MCF 10A (cell line): ENCODE data around the gene RNF220. TPM values are rescaled to one million over a fixed set of nuclear protein-coding genes. Genes with fewer than 3 reads are reported as not detected.

ENCODE experiments used
- BruUV-seq: library from RNA; stranded (reverse); fragments of 400-500 nt; replicated peaks from 2 replicates; lab custom pipeline; 2021; lab: Mats Ljungman, UMichigan
- CTCF ChIA-PET: fragments of 300-600 bp; sonication (Branson Sonifier 250); formaldehyde crosslinking; extraction: SDS; loops from one replicate; lab custom pipeline; 2021; ENCODE audit warnings: antibody characterized with exemption, inconsistent platforms; lab: Yijun Ruan, JAX
- POLR2A ChIA-PET: fragments of 300-600, 350-650 bp; sonication (Branson Sonifier 250); formaldehyde crosslinking; extraction: SDS; loops from one replicate; lab custom pipeline; 2020; ENCODE audit warnings: antibody characterized with exemption, inconsistent platforms; lab: Yijun Ruan, JAX
- DNase-seq: peaks from one replicate; pipeline ENCODE4 v3.0.0-alpha.2; 2018; ENCODE audit not compliant: unreplicated experiment
- H3K27ac Mint-ChIP-seq: one replicate; pipeline ENCODE4 v1.8.0; 2022; ENCODE audit warnings: mild to moderate bottlenecking, low read depth, mixed read lengths; ENCODE audit not compliant: unreplicated experiment
- H3K27me3 Mint-ChIP-seq: one replicate; pipeline ENCODE4 v1.8.0; 2022; ENCODE audit warnings: mixed read lengths; ENCODE audit not compliant: insufficient read depth, unreplicated experiment
- H3K36me3 Mint-ChIP-seq: one replicate; pipeline ENCODE4 v1.8.0; 2022; ENCODE audit warnings: mild to moderate bottlenecking, moderate library complexity, mixed read lengths; ENCODE audit not compliant: insufficient read depth, unreplicated experiment
- H3K4me1 Mint-ChIP-seq: one replicate; pipeline ENCODE4 v1.8.0; 2022; ENCODE audit warnings: mixed read lengths; ENCODE audit not compliant: insufficient read depth, unreplicated experiment
- H3K4me3 Mint-ChIP-seq: one replicate; pipeline ENCODE4 v1.8.0; 2022; ENCODE audit warnings: mild to moderate bottlenecking, moderate library complexity, mixed read lengths; ENCODE audit not compliant: unreplicated experiment
- H3K9me3 Mint-ChIP-seq: one replicate; pipeline ENCODE4 v1.8.0; 2022; ENCODE audit warnings: mixed read lengths; ENCODE audit not compliant: unreplicated experiment
- CTCF ChIP-seq: fragments of 200-600 bp; IDR thresholded peaks from one replicate; pipeline ENCODE4 v1.8.0; 2022; ENCODE audit warnings: antibody characterized with exemption, mild to moderate bottlenecking; ENCODE audit not compliant: unreplicated experiment
- intact Hi-C: fragments of 100-400 bp; cut with micrococcal nuclease; formaldehyde crosslinking; loops from 2 replicates; pipeline ENCODE4 v1.14.1; 2022
- total RNA-seq: library from RNA; stranded (reverse); gene quantifications from 2 replicates; pipeline ENCODE4 v1.2.3, GENCODE V29; 2022

Gene RNF220
- total RNA-seq, 1 experiment from 2014 or later: 67.1 TPM

DNA sequence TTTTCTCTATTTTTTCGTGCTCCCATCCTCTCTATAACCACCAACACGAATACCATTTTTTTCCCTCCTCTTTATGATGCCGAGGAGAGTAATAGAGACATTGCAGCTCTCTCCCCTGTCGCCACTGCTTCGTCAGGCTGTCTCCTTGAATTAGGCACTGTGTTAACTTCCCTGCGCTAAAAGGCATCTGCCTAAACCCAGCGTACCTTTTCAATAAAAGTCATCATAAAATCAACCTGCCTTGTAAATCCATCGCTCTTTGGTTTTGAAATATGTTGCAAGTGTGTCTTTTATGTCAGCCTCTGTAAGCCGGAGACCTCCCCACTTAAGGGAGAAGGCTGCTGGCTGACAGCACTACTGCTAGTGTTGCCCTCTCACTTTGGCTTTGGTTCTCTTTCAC, 8.7 kb downstream of the RNF220 start:
- no peak for TF ChIP-seq CTCF
- POLR2A ChIA-PET: interaction anchor here (2.1 kb wide), 1 partner anchor 10 kb away, joined by 6 read pairs; no protein-coding TSS in a partner anchor
- no peak for DNase-seq
- H3K27me3 Mint-ChIP-seq: no peaks in the 10 kb centered on the region
- H3K4me3 Mint-ChIP-seq: no peak overlapping the region
- H3K9me3 Mint-ChIP-seq: no peaks in the 10 kb centered on the region
- no peaks in the 10 kb centered on the region for H3K4me1 Mint-ChIP-seq
- CTCF ChIA-PET: interaction anchor here (0.7 to 0.9 kb wide), 2 partner anchors 36 to 37 kb away, joined by 3 to 5 read pairs; no protein-coding TSS in a partner anchor
- H3K36me3 Mint-ChIP-seq: no peaks in the 10 kb centered on the region
- H3K27ac Mint-ChIP-seq: no peak overlapping the region
- BruUV-seq: no TSS peak
- intact Hi-C loops: no loop called here

DNA sequence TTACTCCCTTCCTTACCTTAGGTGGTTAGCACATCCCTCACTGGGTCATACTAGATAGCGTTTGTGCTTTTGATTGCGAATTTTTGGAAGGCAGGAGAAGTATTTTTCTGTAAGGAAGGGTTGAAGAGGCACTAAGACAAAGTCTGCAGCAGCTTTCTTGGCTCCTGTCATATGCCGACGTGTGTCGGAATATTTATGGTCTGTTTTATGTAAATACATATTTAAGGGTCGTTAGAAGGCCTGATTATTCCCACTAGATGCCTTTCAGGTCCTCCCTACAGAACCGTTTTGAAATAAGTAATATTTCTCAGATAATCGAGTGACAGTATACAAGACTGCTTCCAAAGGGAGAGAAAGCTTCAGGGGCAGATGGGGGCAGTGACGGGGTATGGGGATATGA, 10.0 kb downstream of the RNF220 start:
- H3K9me3 Mint-ChIP-seq: no peaks in the 10 kb centered on the region
- no TSS peak for BruUV-seq
- CTCF ChIA-PET: no interaction called here

DNA sequence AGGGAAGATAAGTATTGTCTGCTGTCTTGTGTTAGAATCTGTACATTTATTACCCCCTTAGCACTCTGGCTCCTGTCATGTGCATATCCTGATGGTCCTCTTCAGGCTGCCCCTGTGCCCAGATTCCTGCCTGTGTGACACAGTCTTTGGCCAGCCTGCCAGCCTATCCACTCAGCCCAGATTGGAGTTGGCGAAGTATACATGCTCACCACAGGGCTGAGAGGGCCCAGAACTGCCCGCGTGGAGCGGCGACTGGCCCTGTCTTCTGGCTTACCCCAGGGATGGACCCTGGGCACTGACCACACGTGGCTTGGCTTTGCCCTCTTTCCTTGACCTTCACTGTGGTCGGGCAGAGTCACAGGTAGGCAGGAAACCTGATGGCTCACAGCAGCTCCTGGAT, 11.4 kb downstream of the RNF220 start:
- no peaks in the 10 kb centered on the region for H3K36me3 Mint-ChIP-seq
- no peaks in the 10 kb centered on the region for H3K9me3 Mint-ChIP-seq
- no peak for DNase-seq
- POLR2A ChIA-PET: no interaction called here
- H3K27me3 Mint-ChIP-seq: no peaks in the 10 kb centered on the region
- no peak for TF ChIP-seq CTCF
- intact Hi-C loops: no loop called here
- no peak overlapping the region for H3K4me3 Mint-ChIP-seq
- BruUV-seq: no TSS peak
- CTCF ChIA-PET: no interaction called here
- H3K4me1 Mint-ChIP-seq: peaks cover 1% of the 10 kb centered on the region
- H3K27ac Mint-ChIP-seq: no peak overlapping the region

More for the DNA sequence above, 10.0 kb downstream of the RNF220 start:
- DNase-seq: no peak
- no peaks in the 10 kb centered on the region for H3K27me3 Mint-ChIP-seq
- POLR2A ChIA-PET: interaction anchor here (0.6 to 1.2 kb wide), 2 partner anchors 13 to 337 kb away, joined by 3 read pairs; no protein-coding TSS in a partner anchor
- H3K4me1 Mint-ChIP-seq: no peaks in the 10 kb centered on the region
- H3K36me3 Mint-ChIP-seq: no peaks in the 10 kb centered on the region
- intact Hi-C loops: no loop called here
- no peak for TF ChIP-seq CTCF
- no peak overlapping the region for H3K4me3 Mint-ChIP-seq
- H3K27ac Mint-ChIP-seq: no peak overlapping the region

DNA sequence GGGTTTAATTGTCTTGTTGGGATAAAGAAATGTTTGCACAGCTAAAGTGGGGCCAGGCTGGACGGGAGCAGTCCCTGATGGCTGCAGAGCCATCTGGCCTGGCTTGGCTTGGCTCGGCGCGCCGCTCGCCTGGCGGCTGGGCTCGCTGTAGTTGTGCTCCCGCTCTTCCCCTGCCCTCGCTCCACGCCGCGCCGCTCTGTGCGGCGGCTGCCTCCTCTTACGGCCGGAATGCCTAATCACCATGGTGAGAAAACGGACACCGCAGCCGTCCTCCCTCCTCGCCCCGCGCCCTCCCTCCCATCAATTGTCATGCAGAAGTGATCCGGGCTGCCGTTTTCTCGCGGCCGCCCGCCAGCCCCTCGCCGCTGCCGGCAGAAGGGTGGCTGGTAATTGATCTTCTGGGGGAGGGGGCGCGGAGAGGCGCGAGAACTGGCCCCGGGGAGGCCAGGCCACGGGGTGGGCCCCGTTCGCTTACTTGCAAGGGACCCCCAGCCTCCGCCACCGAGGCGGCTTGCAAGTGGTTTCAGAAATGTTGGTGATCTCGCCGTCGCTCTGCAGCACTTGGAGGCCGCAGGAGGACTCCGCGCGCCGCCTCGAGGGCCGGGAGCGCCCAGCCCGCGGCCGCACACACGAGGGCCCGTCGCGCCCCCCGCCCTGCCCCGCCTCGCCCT, 12.4 kb downstream of the RNF220 start:
- intact Hi-C loops: no loop called here
- H3K4me3 Mint-ChIP-seq: no peak overlapping the region
- H3K4me1 Mint-ChIP-seq: peaks cover 10% of the 10 kb centered on the region
- H3K27ac Mint-ChIP-seq: no peak overlapping the region
- ChIA-PET POLR2A (no interaction called here), CTCF (no interaction called here)
- no peaks in the 10 kb centered on the region for H3K36me3 Mint-ChIP-seq
- no peak for TF ChIP-seq CTCF
- BruUV-seq: no TSS peak
- no peaks in the 10 kb centered on the region for H3K27me3 Mint-ChIP-seq
- DNase-seq: no peak
- H3K9me3 Mint-ChIP-seq: no peaks in the 10 kb centered on the region
